GM18519 (cell line): Measurements from ENCODE around the gene IL6ST.
"Not testable (repeated sequence)": the region's sequence is repeated elsewhere in the genome, so short reads cannot be mapped to it uniquely, and the experiment has no call there.

Experiments
- ATAC-seq: cut with Tn5 transposase; IDR thresholded peaks from one replicate; pipeline ENCODE4 v1.9.1; 2021; ENCODE audit warnings: mild to moderate bottlenecking, moderate library complexity; ENCODE audit not compliant: unreplicated experiment, low FRiP score

The IL6ST gene

DNA sequence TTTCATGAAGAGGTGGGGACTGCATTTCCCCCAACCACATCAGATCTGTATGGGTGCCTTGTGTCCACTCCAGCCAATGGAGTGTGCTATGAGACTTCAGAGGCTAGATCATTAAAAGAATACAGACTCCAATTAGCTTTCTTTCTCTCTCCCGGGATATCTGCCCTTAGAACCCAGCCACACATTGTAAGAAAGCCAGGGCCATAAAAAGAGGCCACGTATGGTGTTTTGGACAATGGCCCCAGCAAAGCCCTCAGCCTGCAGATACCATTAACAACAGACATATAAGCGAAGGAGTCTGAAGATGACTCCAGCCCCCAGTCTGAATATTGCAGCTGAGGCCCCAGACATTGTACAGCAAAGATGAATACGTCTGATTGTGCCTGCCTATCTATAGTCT is 21.5 kb downstream of the IL6ST start:
- ATAC-seq: no peak

DNA sequence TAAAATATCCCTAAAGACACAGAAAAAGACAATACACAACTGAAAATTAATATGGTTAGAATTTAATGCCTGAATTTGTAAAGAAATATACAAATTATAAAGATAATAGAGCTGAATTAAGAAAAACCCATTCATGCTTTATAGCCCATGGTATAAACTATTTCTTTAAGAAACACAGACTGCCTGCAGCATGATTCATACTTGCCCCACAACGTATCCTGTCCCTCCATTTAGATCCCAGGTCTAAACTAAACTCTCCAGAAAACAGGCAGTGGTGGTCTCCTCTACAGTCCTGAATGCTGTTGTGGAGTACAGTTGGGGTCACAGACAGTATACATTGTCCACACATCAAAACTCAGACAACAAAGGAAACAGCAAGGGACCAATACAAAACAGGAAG is 24.8 kb downstream of the IL6ST start:
- ATAC-seq: no peak

DNA sequence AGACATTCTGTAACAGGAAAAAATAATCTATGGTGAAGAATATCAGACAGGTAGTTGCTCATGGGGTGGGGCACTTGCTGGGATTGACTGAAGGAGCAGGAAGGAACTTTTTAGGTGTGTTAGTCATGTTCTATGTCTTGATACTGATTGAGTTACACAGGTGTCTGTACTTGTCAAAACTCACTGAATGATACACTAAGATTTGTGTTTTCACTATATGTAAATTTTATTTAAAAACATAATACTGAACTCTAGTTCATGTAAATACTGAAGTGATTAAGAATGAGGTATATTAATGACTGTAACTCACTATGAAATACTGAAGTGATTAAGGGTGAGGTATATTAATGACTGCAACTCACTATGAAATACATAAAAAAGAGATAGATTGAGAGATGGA is 28.5 kb downstream of the IL6ST start:
- ATAC-seq: no peak

DNA sequence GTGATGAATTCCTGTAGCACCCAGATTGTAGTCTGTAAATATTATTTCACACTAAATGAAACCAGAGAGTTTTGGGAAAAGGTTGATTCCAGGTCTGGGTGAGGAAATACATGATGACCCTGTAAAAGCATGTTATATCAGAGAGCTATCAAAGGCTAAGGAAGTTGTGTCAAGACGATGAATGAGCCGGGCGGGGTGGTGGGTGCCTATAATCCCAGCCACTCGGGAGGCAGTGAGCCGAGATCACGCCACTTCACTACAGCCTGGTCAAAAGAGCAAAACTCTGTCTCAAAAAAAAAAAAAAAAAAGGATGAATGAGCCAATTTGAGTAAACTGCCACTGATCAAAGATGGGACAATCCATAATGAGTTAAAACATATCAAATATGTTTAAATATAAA is 29.2 kb downstream of the IL6ST start:
- no peak for ATAC-seq

DNA sequence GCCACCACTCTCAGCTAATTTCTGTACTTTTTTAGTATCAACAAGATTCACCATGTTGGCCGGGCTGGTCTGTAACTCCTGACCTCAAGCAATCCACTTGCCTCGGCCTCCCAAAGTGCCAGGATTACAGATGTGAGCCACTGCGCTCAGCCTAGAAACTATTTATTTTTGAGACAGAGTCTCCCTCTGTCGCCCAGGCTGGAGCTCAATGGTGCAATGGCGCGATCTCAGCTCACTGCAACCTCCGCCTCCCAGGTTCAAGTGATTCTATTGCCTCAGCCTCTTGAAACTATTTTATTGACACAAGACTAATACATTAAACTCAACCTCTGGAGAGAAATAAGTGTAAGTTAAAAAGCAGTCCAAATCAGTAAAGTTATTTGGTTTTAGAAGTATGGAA is 34.0 kb downstream of the IL6ST start:
- ATAC-seq: no peak

DNA sequence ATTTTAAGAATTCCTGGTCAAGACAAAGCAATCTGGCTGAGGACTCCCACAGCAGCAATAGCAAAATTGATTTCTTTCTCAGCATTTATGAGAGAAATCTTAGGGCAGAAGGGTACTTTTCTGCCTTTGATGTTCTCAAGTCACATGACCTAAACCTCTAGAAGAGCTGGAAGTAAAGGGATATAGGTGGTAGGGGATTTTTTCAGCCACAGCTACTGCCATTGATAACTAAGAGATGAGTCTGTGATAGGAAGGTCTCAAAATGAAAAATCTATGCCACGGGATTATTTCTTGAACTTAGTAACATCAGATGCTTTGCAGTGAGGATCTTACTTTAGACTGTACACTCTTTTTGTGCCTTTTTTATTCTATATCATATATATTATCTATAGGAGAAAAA is 35.6 kb downstream of the IL6ST start:
- no peak for ATAC-seq

DNA sequence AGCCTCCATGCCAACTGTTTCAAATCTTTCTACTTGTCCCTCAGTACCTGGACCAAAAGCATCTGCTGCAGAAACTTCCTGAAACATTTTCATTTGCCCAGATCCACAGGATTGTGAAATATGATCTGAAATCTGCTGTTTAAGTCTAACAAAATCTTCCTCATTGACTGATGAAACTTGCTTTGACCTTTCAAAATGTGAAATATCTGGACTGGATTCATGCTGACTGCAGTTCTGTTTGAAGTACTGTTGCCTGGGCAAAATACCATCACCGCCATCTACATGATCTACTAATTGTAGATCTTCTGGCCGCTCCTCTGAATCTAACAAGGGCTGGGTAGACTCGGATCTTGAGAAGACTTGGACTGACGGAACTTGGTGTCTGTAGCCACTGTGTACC is 53.6 kb downstream of the IL6ST start:
- not testable (repeated sequence) for ATAC-seq

DNA sequence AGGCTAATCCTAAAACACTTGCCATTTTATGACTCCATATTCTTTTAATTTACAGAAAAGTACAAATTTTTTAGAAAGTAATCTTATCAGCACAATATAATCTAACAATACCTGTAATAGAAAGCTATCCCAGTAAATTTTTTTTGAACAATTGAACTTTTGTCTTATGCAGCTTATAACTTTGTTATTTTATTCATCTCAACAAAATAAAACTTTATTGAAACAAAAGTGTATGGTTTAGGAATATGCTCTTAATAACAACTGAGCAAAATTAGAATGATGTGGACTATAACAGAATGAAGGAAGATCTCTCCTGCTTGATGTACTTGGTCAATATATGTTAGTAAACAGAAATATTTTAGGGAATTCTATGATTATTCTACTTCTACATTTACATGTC is 57.2 kb downstream of the IL6ST start:
- ATAC-seq: not testable (repeated sequence)

DNA sequence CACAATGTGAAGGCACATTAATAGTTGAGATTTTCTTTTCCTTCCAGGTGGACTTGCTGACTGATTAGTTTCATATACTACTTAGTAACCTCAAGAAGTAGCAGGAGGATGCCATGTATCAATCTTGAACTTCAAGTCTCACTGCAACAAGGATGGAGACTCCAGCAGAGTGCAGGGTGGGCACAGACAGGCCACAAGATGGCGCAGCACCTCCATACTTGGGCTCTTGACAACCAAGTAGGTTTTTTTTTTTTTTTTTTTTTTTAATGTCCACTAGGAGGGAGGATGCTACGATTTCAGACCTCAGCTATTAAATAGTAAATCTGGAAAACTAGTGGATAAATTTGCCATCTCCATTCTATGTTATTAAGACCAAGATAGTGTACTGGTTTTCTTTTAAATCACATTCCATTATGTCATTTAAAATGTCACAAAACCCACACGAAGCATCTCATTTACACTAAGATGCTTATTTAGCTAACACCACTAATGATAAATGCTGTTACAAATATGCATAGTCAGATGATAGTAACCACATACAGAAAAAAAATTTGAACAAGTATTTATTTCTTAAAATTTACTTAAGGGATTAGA is 58.6 kb downstream of the IL6ST start:
- no peak for ATAC-seq

DNA sequence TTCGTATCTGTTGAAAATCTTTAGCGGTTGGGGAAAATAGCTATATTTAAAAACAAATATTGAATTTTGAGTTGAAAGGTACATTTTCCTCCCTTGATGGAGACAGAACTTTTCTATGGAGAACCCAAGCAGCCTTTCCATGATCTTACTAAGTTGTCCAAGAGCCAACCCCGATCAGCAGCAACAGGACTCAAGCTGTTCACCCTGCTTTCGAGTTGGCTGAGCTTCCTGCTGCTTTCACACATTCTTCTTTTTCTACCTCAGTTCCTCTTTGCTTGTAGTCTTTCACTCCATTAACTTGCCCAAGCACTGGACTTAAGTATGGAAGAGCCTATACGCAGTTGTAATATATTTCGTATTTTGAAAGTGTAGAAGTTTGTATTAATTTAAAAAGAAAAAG is 59.4 kb downstream of the IL6ST start:
- ATAC-seq: no peak

DNA sequence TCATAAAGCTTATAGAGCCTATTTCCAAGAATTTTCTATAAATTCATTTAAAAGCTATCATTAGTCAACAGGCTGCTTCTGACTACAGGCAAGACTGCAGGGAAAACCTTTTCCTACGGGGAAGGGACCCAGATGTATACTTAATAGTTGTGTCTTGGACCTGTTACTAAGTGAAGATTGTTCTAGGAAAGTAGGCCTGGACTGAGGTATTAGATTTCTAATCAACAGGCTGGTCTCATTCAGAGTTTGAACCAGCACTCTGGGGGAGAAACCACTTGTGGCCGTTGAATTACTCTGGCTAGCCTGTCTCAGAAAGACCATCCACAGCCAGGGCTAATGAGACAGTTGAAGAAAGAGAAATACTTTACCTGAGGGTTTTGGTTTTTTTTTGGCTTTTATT is 60.0 kb downstream of the IL6ST start:
- ATAC-seq: no peak

DNA sequence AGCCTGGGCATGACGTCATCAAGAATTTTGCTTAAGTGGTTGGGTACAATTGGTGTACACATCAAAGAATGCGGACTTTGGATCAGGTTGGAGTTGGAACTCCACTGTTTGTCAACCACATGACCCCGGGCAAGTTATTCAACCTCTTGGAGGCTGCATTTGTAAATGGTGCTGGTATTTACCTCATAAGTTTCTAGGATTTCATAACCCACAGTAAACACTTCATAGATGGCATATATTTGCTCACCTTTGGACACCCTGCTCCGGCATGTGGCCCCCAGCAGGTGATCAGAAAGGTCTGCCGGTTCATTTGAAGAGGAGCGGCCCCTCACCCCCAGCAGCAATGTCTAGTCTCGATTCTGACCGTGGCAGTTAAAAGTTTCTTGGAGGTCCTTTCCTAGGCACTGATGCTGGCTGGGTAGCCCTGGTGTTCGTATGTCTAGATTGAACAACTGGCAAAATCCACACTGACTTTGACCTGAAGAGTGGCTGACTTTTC is 60.6 kb downstream of the IL6ST start:
- ATAC-seq: no peak

DNA sequence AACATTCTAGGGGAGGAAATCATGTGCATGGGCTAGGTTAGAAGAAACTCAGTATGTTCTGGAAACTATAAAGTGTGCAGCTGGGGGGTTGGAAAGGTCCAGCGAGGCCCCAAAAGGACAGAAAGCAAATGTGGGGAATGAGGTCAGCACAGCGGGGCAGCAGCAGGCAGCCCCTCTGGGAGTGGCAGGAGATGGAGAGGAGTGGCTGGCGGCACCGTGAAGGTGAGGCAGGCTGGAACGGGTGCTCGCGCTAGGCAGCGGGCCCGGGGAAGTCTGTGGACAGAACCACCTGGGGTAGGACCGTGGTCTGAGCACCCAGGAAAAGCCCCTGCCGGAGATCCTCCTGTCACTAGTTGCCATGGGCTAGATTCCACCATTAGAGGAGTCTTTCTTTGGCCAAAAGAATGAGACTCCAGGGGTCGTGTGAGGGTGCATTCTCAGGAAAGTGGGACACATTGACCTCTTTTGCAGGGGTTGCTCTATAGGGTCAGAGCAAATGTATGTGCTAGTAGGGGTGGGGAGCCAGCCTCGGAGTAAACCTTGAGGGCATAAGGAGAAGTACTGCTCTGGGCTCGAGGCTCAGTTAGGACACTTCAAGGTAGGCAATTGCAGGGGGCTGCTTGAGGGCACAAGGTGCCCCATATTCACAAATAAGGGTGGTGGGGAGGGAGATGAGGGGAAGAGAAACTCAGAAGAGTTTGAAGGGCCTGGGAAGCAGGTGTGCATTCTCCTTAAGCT is 61.2 kb downstream of the IL6ST start:
- ATAC-seq: no peak

DNA sequence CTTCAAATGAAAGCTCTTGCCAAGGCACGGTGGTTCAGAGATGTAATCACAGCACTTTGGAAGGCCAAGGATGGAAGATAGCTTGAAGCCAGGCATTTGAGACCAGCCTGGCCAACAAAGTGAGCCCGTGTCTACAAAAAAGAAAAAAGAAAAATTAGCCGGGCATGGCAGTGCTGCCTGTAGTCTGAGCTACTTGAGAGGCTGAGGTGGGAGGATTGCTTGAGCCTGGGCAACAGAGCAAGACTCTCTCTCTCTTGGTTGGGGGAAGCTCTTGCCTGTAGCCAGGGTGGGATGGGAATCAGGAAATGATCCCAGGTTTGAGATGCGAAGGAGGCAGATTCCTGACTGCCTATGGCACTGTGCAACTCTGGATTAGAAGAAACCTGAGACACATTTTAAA is 62.1 kb downstream of the IL6ST start:
- no peak for ATAC-seq

DNA sequence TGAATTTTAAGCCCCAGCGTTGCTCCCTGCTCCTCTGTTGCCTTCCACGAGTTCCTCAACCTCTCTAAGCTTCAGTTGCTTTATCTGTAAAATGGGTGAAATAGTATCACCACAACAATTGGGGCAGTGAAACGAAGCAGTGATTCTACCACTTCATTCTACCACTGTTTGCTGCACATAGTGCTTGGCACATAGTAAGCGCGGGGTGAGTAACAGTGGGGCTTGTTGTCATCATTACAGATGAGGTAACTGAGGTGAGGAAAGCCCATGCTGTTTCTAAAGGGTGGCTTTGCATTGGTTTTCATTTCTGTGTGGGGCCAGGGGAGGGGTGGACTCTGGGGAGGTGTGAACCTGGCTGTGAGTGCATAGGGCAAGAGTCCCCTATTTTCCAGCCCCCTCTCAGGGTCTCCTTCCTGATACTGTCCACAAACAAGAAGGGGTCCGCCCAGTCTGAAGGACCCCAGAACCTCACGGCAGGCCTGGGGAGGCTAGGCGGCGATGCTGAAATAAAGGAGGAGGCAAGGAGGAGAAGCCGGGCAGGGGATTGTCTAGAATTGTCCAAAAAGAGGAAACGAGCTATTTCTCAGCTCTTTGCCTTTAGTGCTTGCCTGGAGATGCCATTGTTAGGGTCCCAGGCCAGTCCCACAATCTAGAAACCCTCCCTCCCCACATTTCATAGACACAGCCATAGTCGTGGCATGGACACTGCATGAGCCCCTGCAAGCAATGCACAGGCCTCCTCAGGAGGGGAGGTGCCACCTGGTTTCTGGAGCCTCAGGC is 65.6 kb downstream of the IL6ST start:
- ATAC-seq: no peak

DNA sequence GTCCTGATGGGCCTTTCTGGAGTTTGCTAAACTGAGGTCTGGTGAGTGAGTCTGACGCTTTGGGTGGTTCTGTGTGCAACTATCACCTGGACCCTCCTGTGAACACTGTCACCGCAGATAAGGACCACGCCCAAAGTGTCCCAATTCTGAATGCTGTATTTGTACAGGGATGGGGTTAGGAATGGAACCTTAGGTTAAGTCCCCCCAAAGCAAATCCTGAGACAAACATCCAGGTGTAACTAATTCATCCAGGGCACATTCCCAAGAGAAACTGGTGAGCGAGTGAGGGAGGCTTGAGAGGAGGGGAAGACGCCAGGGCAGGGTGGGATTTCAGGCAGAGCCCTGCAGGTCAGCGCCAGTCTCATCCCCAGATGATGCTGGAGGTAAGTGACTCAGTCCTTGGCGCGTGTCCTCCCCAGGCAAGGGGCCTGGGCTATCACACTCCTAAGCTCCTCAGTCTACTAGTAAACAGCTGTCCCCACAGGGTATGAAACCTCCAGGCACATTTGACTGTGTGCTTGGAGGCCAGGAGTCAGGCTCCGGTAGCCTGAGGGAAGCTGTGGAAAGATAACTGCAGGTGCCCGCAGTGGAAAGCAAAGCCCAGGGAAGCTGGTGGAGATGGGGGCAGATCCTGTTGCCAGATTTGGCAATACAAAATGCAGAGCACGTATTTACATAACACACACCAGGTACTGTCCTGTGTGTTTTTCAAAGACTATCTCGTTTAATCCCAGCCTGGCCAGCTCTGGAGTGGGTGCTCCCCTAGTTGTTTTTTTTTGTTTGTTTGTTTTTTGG is 66.7 kb downstream of the IL6ST start:
- no peak for ATAC-seq

DNA sequence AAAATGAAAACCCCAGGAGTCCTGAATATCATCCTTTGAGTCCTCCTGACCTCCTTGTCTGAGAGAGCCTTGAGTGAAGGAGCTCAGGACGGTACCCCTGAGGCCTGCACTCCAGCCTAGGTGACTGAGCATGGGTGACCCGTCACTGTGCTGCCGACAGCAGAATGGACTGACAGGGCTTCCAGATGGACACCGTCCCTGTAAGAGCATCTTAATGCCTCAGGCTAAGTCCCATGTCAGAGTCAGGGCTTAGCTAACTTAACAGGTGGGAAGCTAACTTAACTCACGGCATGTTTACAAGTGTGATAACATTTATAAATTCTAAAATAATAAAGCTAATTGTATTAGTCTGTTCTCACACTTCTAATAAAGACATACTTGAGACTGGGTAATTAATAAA is 68.3 kb downstream of the IL6ST start:
- no peak for ATAC-seq

DNA sequence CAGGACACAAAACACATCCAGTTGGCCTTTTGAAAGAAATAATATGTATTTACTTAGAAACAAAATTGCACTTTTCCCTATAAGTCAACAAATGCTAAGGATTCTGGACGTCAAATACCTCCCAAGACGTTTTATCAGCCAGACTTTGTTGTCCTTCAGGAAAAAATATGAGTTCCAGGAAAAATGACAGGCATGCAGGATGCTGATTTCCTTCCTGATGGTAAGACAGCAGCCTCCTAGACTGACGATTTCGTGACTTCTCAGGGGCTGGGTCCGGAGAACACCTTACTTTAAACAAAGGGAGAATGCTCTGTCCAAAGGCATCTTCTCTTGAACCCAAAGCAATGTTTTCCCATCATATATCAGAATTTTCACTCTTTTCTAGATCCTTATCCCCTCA is 69.1 kb downstream of the IL6ST start:
- no peak for ATAC-seq

DNA sequence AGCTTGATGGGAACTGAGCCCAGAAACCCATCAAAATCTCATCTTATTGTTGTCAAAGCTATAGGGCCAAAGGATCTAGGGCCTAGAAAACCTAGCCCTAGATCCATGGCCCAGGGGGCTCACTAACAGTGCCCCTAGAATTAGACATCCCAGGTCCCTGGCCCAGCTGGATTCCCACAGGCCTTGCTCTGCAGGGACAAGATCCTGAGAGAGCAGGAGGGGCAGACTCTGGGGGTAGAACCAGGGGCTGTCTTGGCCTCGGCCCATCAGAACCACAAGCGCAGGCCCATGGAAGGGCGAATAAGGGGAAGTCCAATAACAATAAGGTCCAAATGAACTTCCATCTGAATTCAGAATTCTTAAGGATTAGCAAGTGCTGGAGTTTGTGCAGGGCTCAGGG is 69.6 kb downstream of the IL6ST start:
- no peak for ATAC-seq

DNA sequence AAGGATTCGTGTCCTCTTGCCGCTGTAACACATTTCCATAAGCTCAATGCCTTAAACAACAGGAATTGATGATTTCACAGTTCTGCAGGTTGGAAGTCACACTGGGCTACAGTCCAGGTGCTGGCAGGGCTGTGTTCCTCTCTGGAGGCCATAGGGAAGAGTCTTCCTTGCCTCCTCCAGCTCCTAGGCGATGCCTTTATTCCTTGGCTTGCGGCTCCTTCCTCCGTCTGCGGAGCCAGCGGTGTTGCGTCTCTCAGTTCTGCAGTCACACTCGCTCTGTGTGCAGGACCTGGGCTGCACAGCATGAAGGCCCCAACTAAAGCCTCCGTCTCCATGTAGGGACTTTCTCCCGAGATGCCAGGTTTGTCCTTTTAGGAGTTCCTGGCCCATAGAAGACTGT is 70.0 kb downstream of the IL6ST start:
- ATAC-seq: no peak
